ENCODE measurements around the gene ARHGAP33. TPM values are rescaled to one million over a fixed set of nuclear protein-coding genes. Genes with fewer than 3 reads are reported as not detected.
"Not testable (repeated sequence)": the region's sequence is repeated elsewhere in the genome, so short reads cannot be mapped to it uniquely, and the experiment has no call there.

ARHGAP33 gene
- total RNA-seq, 2 donors from 2014 or later: 66.8 to 86.0 TPM

- H3K36me3 Mint-ChIP-seq (ENCODE audit: insufficient read depth in 2 of 2): no peaks in the 10 kb centered on the region
Measured at GRCh38 chr19:35790981-35791813, 15.8 kb downstream of the ARHGAP33 start.

GRCh38 chr19:35791814-35792279, 16.5 kb downstream of the ARHGAP33 start:
- Mint-ChIP-seq H3K4me1 (ENCODE audit: low read depth) (peaks cover under 1% of the 10 kb centered on the region), H3K4me3 (no peak overlapping the region)

More at GRCh38 chr19:35790981-35791813, 15.8 kb downstream of the ARHGAP33 start:
- ATAC-seq (replicated peaks in 1 of 2): peak; percentile 32 to 41
- H3K4me3 Mint-ChIP-seq: no peak overlapping the region
- peak; percentile 17 to 18 for DNase-seq
- no peaks in the 10 kb centered on the region for H3K4me1 Mint-ChIP-seq (ENCODE audit: low read depth)
- peaks cover 5% of the 10 kb centered on the region for H3K27me3 Mint-ChIP-seq (ENCODE audit: low read depth)
- no peaks in the 10 kb centered on the region for H3K9me3 Mint-ChIP-seq
- H3K27ac Mint-ChIP-seq: no peak overlapping the region

GRCh38 chr19:35792312-35792711, 16.9 kb downstream of the ARHGAP33 start:
- H3K9me3 Mint-ChIP-seq: no peaks in the 10 kb centered on the region
- H3K4me1 Mint-ChIP-seq (ENCODE audit: low read depth): peaks cover 6% of the 10 kb centered on the region
- no peak for ATAC-seq (replicated peaks in 1 of 2)
- no peak overlapping the region for H3K27ac Mint-ChIP-seq
- H3K27me3 Mint-ChIP-seq (ENCODE audit: low read depth): peaks cover 17% of the 10 kb centered on the region
- DNase-seq: no peak
- no peaks in the 10 kb centered on the region for H3K36me3 Mint-ChIP-seq (ENCODE audit: insufficient read depth in 2 of 2)
- no peak overlapping the region for H3K4me3 Mint-ChIP-seq

More at GRCh38 chr19:35791814-35792279, 16.5 kb downstream of the ARHGAP33 start:
- Mint-ChIP-seq H3K9me3 (no peaks in the 10 kb centered on the region), H3K36me3 (ENCODE audit: insufficient read depth in 2 of 2) (no peaks in the 10 kb centered on the region), H3K27ac (no peak overlapping the region), H3K27me3 (ENCODE audit: low read depth) (peaks cover 12% of the 10 kb centered on the region)
- ATAC-seq (replicated peaks in 1 of 2) (no peak), DNase-seq (no peak)

GRCh38 chr19:35792888-35793287, 17.5 kb downstream of the ARHGAP33 start:
- no peaks in the 10 kb centered on the region for H3K36me3 Mint-ChIP-seq (ENCODE audit: insufficient read depth in 2 of 2)
- H3K9me3 Mint-ChIP-seq: no peaks in the 10 kb centered on the region
- peaks cover 6% of the 10 kb centered on the region for H3K4me1 Mint-ChIP-seq (ENCODE audit: low read depth)
- H3K27me3 Mint-ChIP-seq (ENCODE audit: low read depth): peaks cover 21% of the 10 kb centered on the region
- H3K27ac Mint-ChIP-seq: no peak overlapping the region
- no peak overlapping the region for H3K4me3 Mint-ChIP-seq
- DNase-seq (no peak), ATAC-seq (replicated peaks in 1 of 2) (no peak)

- DNase-seq (no peak), ATAC-seq (replicated peaks in 1 of 2) (no peak)
- H3K9me3 Mint-ChIP-seq: no peaks in the 10 kb centered on the region
- no peak overlapping the region for H3K4me3 Mint-ChIP-seq
- no peak overlapping the region for H3K27ac Mint-ChIP-seq
- H3K27me3 Mint-ChIP-seq (ENCODE audit: low read depth): peaks cover 26% of the 10 kb centered on the region
- peaks cover 6% of the 10 kb centered on the region for H3K4me1 Mint-ChIP-seq (ENCODE audit: low read depth)
- H3K36me3 Mint-ChIP-seq (ENCODE audit: insufficient read depth in 2 of 2): no peaks in the 10 kb centered on the region
Measured at GRCh38 chr19:35793381-35794165, 18.2 kb downstream of the ARHGAP33 start.

GRCh38 chr19:35795564-35795963, 20.2 kb downstream of the ARHGAP33 start:
- not testable (repeated sequence) for H3K9me3 Mint-ChIP-seq; H3K27ac Mint-ChIP-seq; H3K4me3 Mint-ChIP-seq; H3K36me3 Mint-ChIP-seq (ENCODE audit: insufficient read depth in 2 of 2); DNase-seq; H3K4me1 Mint-ChIP-seq (ENCODE audit: low read depth); ATAC-seq (replicated peaks in 1 of 2)
- peaks cover 26% of the 10 kb centered on the region for H3K27me3 Mint-ChIP-seq (ENCODE audit: low read depth)

- Mint-ChIP-seq H3K27me3 (ENCODE audit: low read depth) (peaks cover 26% of the 10 kb centered on the region), H3K27ac (peak overlapping the region; percentile 30), H3K4me1 (ENCODE audit: low read depth) (peaks cover 6% of the 10 kb centered on the region), H3K4me3 (peak overlapping the region in 1 of 2 donors; percentile 13), H3K36me3 (ENCODE audit: insufficient read depth in 2 of 2) (no peaks in the 10 kb centered on the region), H3K9me3 (no peaks in the 10 kb centered on the region)
- ATAC-seq (replicated peaks in 1 of 2) (peak in 1 of 2 donors; percentile 7), DNase-seq (no peak)
Measured at GRCh38 chr19:35796645-35797542, 21.5 kb downstream of the ARHGAP33 start.

GRCh38 chr19:35797663-35798062, 22.3 kb downstream of the ARHGAP33 start:
- no peaks in the 10 kb centered on the region for H3K9me3 Mint-ChIP-seq
- H3K27ac Mint-ChIP-seq: no peak overlapping the region
- no peak overlapping the region for H3K4me3 Mint-ChIP-seq
- H3K4me1 Mint-ChIP-seq (ENCODE audit: low read depth): peaks cover 6% of the 10 kb centered on the region
- H3K27me3 Mint-ChIP-seq (ENCODE audit: low read depth): peaks cover 26% of the 10 kb centered on the region
- no peaks in the 10 kb centered on the region for H3K36me3 Mint-ChIP-seq (ENCODE audit: insufficient read depth in 2 of 2)
- peak in 1 of 2 donors; percentile 20 for DNase-seq
- ATAC-seq (replicated peaks in 1 of 2): peak; percentile 22 to 48

- Mint-ChIP-seq H3K27ac (no peak overlapping the region), H3K9me3 (no peaks in the 10 kb centered on the region), H3K36me3 (ENCODE audit: insufficient read depth in 2 of 2) (no peaks in the 10 kb centered on the region), H3K27me3 (ENCODE audit: low read depth) (peaks cover 14% of the 10 kb centered on the region), H3K4me3 (no peak overlapping the region), H3K4me1 (ENCODE audit: low read depth) (peaks cover 10% of the 10 kb centered on the region)
- ATAC-seq (replicated peaks in 1 of 2) (no peak), DNase-seq (no peak)
Measured at GRCh38 chr19:35801828-35802227, 26.5 kb downstream of the ARHGAP33 start.

GRCh38 chr19:35805526-35806102, 30.2 kb downstream of the ARHGAP33 start:
- no peak for ATAC-seq (replicated peaks in 1 of 2)
- H3K27ac Mint-ChIP-seq: no peak overlapping the region
- H3K9me3 Mint-ChIP-seq: no peaks in the 10 kb centered on the region
- H3K27me3 Mint-ChIP-seq (ENCODE audit: low read depth): peaks cover 10% of the 10 kb centered on the region
- no peak overlapping the region for H3K4me3 Mint-ChIP-seq
- H3K4me1 Mint-ChIP-seq (ENCODE audit: low read depth): peaks cover 5% of the 10 kb centered on the region
- no peak for DNase-seq
- no peaks in the 10 kb centered on the region for H3K36me3 Mint-ChIP-seq (ENCODE audit: insufficient read depth in 2 of 2)

- H3K4me1 Mint-ChIP-seq (ENCODE audit: low read depth): peaks cover 5% of the 10 kb centered on the region
- no peaks in the 10 kb centered on the region for H3K9me3 Mint-ChIP-seq
- ATAC-seq (replicated peaks in 1 of 2) (no peak), DNase-seq (no peak)
- H3K36me3 Mint-ChIP-seq (ENCODE audit: insufficient read depth in 2 of 2): no peaks in the 10 kb centered on the region
- no peak overlapping the region for H3K27ac Mint-ChIP-seq
- H3K4me3 Mint-ChIP-seq: no peak overlapping the region
- H3K27me3 Mint-ChIP-seq (ENCODE audit: low read depth): peaks cover 20% of the 10 kb centered on the region
Measured at GRCh38 chr19:35806597-35806996, 31.2 kb downstream of the ARHGAP33 start.

GRCh38 chr19:35807633-35808032, 32.3 kb downstream of the ARHGAP33 start:
- H3K27me3 Mint-ChIP-seq (ENCODE audit: low read depth): peaks cover 20% of the 10 kb centered on the region
- DNase-seq (no peak), ATAC-seq (replicated peaks in 1 of 2) (no peak)
- H3K9me3 Mint-ChIP-seq: no peaks in the 10 kb centered on the region
- H3K4me3 Mint-ChIP-seq: no peak overlapping the region
- H3K4me1 Mint-ChIP-seq (ENCODE audit: low read depth): peaks cover 5% of the 10 kb centered on the region
- H3K27ac Mint-ChIP-seq: no peak overlapping the region
- H3K36me3 Mint-ChIP-seq (ENCODE audit: insufficient read depth in 2 of 2): no peaks in the 10 kb centered on the region

Data from activated T-cell treated with anti-CD3 and anti-CD28 coated beads, Interleukin-2, amount 50 U/mL, for 72 hours (primary cell).